SKM-1 (cell line): ENCODE data around the gene CXXC5.

ENCODE experiments used
- DNase-seq: peaks from one replicate; lab custom pipeline; 2025; ENCODE audit not compliant: unreplicated experiment; lab: John Stamatoyannopoulos, UW

The CXXC5 gene

DNA sequence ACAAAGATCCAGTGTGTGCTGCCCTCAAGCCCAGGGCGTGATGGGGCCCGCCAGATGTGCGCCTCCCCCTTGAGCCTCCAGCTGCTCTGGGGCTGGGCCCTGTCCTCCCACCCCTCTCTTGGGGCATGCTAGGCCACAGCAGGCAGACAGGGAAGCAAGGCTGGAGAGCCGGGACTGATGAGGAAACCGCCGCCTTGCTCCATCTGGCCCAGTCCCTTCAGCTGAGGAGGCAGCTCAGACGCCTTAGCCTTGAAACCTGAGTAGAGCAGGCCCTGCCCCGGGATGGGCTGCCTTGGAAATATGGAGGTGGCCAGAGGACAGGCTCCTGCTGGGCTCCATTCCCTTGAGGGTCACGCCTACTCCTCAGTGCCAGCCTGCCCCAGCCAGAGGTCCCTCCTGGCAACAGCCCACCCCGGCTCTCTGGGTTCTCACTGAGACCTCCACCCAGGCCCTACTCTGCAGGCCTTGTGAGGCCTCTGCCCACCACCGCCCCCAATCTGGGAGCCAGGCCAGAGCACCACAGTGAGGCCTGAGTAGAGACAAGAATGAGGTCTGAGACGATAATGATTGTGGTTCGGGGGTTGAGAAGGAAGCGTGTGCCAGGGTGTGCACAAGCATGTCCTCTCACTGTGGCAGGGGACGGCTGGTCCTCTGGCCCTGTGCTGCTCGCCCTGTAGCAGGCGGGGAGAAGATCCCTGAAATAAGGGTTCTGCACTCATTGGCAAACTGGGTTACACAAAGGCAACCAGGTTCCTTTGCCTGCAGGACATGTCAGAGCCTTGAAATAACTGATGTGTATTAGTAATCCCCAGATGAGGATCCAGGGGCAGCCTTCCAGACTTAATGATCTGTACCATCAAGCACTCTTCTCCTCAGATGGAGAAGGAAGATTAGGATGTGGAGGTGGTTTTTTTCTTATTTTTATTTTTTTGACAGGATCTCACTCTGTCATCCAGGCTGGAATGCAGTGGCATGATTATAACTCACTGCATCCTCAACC lies 30.9 kb downstream of the CXXC5 start:
- no peak for DNase-seq

DNA sequence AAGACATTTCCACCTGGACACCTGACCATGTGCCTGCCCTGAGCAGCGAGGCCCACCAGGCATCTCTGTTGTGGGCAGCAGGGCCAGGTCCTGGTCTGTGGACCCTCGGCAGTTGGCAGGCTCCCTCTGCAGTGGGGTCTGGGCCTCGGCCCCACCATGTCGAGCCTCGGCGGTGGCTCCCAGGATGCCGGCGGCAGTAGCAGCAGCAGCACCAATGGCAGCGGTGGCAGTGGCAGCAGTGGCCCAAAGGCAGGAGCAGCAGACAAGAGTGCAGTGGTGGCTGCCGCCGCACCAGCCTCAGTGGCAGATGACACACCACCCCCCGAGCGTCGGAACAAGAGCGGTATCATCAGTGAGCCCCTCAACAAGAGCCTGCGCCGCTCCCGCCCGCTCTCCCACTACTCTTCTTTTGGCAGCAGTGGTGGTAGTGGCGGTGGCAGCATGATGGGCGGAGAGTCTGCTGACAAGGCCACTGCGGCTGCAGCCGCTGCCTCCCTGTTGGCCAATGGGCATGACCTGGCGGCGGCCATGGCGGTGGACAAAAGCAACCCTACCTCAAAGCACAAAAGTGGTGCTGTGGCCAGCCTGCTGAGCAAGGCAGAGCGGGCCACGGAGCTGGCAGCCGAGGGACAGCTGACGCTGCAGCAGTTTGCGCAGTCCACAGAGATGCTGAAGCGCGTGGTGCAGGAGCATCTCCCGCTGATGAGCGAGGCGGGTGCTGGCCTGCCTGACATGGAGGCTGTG lies 32.4 kb downstream of the CXXC5 start:
- DNase-seq: no peak

DNA sequence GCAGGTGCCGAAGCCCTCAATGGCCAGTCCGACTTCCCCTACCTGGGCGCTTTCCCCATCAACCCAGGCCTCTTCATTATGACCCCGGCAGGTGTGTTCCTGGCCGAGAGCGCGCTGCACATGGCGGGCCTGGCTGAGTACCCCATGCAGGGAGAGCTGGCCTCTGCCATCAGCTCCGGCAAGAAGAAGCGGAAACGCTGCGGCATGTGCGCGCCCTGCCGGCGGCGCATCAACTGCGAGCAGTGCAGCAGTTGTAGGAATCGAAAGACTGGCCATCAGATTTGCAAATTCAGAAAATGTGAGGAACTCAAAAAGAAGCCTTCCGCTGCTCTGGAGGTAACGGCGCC lies 32.9 kb downstream of the CXXC5 start:
- DNase-seq: no peak

DNA sequence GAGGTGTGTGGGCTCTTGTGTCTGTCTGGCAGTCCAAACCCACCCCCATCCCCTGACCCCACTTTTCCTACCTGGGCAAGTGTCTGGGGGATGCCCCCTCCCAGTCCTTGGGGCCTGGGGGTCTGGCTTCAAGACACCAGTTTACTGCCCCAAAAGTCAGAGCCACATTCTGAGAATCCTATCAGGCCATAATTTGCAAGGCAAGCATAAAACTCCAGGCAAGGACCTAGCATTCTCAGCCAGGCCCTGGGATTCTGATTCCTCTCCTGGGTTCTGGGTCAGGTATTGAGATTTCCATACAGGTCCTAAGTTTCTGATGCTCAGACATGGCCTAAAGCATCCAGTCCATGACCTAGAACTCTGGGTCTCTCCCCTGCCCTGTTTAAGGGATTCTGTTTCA lies 33.3 kb downstream of the CXXC5 start:
- no peak for DNase-seq

DNA sequence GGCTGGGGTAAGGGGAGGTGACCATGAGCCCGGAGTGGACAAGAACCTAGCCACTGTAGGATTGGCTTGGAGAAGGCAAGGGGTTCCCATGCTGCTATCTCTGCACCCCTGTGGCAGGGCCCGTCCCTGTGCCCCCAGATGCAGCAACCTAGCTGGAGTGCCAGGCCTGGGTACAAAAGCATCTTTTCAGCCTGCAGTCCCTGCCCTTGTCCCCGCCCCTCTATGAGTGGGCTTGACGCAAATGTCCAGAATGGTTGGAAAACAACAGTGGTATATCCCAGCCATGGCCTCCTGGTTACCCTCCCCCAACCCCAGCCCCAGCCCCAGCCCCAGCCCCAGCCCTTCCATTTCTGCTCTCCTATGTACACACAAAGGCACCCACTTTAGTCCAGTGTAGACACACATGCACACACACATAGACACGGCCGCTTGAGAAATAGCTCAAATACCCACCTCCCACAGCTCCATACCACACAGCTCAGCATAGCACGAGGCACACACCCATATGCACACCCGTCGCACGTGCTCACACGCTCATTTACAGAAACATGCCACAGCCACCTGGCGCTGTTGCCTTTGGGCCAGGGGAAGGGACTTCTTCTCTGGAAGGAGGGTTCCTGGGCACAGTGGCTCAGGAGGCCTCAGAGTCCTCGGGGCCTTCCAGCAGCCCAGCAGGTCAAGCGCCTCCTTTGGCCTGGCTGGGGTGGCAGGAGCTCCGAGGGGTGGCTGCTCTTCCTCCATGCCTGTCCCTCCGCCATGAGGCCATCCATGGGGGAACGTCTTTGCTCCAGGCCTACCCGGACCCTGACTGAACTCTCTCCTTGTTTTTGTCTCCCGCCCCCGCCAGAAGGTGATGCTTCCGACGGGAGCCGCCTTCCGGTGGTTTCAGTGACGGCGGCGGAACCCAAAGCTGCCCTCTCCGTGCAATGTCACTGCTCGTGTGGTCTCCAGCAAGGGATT lies 34.1 kb downstream of the CXXC5 start:
- DNase-seq: no peak

DNA sequence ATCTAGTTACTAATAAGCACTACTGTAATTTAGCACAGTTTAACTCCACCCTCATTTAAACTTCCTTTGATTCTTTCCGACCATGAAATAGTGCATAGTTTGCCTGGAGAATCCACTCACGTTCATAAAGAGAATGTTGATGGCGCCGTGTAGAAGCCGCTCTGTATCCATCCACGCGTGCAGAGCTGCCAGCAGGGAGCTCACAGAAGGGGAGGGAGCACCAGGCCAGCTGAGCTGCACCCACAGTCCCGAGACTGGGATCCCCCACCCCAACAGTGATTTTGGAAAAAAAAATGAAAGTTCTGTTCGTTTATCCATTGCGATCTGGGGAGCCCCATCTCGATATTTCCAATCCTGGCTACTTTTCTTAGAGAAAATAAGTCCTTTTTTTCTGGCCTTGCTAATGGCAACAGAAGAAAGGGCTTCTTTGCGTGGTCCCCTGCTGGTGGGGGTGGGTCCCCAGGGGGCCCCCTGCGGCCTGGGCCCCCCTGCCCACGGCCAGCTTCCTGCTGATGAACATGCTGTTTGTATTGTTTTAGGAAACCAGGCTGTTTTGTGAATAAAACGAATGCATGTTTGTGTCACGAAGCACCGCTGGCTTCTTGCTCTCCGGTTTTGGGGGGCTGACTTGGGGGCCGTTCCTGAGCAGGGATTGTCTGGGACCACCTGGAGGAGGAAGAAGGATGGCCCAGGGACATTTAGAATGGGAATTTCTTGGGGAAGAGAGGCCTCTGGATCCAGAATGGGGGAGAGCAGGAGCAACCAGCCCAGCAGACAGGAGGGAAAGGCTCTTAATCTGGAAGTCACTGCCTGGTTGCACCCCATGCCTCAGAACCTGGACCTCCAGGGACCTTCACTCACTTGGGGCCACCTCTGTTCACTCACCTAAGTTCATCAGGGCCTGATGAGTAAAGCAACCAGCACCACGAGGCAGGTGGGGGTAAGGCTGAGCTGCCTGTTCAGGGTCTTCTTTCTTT lies 35.4 kb downstream of the CXXC5 start:
- no peak for DNase-seq

DNA sequence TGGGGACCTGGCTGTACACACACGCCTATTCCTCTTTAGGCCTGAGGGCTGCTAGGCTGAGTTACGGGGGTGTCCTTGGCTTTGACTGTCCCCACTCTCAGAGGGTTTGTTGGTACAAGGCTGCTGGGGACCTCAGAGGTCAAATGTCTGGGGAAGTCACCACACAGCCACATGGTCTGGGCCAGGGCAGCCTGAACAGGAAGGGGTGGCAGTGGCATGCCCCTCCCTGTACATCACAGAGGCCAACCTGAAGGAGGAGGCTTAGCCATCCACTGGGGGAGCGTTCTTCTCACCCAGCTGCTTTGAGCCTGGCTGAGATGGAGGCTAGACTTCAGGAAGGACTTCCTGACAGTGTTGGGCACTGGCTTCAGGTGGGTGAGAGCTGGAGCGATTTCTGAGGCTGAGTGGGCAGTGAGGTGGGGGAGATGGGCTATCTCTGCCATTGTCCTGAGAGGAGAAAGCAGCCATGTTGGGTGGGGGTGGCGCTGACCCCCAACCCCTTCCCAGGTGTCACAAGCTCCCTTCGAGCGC lies 36.3 kb downstream of the CXXC5 start:
- DNase-seq: no peak

DNA sequence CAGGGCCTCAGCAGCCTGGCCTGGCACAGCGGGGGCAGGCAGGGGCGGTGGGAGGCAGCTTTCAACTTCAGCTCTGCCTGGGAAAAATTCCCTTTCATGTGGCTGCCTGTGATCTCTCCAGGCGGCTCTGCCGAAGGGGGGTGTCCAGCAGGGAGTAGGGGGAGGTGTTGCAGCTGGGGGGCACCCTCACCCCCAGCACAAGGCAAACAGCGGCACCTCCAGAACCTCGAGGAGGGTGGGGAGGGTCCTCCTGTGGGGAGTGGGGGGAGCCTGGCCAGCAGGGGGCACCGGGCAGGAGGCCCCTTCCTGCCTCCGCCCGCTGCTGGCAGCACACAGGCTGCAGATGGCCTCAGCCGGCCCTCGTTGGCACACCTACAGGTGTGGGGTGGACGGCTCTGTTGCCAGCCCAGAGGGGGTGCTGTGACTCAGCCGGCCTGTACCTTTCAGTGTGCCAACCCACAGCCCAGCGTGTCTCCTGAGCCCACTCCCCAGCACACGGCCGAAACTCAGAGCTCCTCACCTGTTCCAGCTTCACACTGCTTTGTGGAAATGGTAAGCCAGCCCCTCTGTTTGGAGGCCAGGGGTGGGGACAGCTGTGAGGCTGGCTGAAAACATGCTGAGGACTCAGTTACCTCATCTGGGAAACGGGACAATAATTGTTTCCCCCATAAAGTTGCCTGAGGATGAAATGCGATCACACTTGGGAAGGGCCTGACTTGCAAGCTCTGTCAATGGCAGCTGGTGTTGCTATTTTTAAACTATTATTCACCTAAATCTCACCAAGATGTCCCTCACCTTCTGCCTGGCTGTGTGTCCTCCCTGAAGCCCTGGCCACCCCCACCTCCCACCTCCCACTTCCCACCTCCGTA lies 37.0 kb downstream of the CXXC5 start:
- no peak for DNase-seq

DNA sequence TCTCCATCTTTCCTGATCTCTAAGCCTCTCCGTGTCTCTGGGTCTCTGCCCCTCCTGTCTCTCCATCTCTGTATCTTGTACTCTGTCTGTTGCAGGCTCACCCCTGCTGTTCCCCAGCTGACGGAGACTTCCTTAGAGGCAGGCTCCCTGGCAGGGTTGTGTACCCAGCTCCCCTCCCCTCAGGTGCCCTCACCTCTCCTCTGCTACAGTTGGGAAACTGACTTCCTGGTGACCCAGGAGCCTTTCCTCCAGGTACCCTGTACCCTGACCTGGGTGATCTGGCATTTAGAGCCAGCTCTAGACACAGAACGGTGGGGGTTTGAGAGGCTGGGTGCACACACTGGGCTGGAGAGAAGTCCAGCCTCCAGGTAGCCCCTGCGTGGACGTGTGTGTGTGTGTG lies 37.7 kb downstream of the CXXC5 start:
- DNase-seq: no peak

DNA sequence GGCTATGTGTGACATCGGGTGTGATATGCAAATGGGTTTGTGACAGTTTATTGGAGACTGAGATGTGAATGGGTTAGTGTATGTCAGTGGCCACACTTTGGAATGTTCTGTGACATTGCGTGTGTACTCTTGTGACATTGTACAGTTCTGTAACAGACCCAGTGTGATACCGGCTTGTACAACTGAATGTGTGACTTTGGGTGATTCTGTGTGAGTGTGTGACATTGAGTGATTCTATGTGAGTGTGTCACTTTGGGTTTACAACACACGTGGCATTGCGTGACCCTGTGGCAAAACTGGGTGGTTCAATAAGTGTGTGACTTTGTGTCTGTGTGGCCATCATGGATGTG lies 38.2 kb downstream of the CXXC5 start:
- no peak for DNase-seq

DNA sequence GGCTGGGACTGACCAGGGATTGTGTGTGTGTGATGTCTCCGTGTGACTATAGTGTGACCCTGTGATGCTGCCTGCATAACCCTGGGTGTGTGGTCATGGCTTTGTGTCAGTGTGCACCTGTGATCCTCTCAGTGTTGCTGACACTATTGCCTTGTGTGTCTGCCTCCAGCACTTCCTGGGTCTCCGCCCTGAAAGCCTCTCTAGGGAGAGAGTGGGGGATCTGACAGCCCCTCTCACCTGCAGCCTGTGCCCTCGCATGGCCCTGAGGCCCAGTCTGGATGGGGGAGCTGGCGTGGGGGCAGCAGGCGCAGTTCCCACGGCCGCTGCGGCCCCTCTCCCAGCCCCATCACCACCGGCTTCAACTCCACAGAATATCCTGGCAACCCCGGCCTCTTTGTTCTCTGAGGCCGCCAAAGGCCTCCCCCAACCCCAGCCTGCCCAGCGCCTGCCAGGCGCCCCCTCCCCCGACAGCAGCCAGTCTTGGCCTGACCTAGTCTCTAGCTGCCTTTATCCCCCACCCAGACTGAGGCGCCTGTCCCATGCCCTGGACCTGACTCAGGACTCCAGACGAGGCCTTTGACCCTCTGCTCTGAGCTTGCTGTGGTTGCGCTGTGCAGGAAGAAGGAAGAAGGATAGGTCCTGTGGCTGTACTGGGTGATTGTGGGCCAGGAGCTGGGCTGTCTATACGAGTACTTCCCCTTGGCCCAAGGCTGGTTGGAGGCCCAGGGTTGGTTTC lies 38.7 kb downstream of the CXXC5 start:
- peak; percentile 14 for DNase-seq

DNA sequence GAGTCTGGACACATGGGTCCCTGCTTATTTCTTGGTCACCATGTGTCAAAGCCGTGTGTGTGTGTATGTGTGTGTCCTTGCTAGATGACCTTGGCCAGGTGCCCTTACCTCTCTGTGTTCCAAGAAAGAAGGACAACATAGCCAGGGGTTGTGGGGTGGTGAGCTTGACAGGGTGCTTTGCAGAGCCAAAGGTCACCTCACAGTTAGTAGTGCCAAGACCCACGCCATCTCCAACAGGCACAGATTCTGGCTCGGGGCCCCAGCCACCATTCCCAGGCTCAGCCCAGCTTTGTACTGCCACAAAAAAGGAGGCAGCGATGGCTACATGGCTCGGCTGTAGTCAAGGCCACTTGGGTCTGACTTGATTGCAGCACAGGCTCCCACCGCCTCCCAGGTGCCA lies 39.5 kb downstream of the CXXC5 start:
- no peak for DNase-seq

DNA sequence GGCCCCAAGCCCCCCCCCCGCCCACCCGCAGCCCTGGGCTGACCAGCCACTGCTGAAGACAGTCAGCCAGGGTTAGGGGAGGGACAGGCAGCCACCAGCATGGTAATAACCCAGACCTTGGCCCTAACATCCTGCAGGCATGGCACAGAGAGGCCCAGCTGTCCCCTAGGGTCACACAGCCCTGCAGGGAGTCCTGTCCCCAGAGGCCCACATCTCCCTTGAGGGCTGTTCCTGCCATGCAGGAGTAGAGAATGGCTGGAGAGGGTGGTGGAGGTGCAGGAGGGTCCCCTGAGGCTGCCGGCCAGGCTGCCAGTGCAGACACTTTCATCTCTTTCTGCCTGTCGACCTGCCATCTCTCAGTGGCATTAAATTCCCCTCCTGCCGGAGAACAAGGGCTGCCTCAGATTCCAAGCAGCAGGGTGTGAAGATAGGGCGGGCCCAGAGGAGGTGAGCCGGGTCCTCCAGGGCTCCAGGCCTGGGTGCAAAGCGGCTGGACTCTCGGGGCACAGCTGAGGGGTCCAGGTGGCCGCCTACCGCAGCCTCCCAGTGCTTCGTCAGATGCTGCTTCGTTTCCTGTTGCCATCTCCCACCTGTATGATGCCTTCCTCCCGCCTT lies 40.0 kb downstream of the CXXC5 start:
- DNase-seq: no peak

DNA sequence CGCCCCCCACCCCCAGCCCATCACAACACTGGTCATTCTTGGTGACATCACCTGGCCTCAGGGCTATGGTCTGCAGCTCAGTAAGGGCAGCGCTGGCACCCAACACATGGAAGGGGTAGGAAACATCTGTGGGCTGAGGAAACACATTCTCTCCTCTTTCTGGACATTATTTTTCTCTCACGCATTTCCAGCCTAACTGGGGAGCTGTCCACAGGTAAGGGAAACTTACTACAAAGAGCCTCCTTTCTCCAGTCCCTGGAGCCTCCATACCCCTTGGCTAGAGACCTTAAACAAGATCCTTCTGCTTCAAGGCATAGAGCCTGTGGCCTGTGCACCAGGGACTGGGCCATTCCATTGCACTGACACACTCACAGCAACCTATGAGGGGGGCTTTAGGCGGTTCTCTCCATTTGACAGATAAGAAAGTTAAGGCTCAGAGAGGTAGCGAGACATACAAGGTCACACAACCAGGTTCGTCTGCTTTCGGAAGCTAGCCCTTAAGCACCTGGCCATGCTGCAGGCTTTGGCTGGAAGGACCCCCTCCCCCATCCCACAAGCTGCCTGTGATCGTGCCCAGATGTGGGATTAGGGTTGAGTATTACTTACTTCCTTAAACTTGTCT lies 40.7 kb downstream of the CXXC5 start:
- DNase-seq: no peak

DNA sequence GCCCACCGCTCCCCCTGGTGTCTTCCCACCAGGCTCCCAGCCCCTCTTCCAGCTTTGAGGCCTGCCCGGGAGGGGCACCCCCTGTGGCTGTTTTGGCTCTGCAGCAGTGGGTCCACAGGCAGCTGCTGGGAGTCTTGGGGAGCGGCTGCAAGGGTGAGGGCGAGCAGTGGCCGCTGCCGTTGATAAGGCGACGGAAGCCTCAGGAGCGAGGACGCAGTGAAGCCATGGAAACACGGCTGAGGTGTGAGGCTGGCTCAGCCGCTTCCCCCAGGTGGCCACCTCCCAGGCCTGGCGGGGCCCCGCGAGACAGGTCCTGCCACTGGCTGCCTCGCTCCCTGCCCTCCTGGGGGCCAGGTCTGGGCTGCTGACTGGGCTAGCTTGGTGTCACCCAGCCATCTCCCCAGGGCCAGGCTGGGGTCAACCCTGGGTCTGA lies 41.5 kb downstream of the CXXC5 start:
- DNase-seq: no peak

DNA sequence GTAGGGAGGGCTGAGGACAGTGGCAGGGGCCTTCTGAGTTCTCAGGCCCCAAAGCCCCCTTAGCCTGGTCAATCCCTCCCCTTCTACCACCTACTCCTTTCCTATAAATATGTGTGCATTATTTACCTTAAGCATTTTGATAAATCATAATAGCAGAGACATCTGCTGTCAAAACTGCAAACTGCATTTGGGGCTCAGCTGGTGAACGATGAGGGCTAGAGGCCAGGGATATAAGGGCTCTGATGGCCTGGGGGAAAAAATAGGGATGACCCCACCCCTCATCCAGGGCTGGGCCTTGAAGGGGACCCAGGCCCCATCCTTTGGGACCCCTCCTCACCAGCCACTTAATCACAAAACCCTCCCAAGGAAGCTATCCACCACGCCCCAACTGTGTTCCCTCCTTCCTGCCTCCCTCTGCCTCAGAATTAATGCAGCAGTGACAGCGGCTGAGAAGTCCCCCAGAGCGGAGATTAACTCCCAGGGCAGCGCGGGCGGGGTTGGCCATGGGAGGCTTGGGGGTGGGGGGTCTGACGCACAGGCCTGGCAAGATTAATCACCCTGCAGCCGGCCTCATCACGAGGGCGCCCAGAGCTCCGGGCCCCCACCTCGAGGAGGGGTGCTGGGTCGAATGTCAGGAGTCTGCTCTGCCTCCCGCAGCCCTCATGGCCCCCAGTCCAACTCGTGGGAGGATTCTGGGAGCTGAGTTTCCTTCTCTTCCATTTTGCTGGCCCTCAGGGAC lies 42.1 kb downstream of the CXXC5 start:
- no peak for DNase-seq
